HepG2 (cell line): ENCODE results near the gene MFAP1. TPM values are rescaled to one million over a fixed set of nuclear protein-coding genes. Genes with fewer than 3 reads are reported as not detected.

Source experiments
- ATAC-seq: fragments of 200-7000 bp; cut with Tn5 transposase; 3 replicates; pipeline ENCODE4 v1.9.1; 2020; ENCODE audit warnings: mild to moderate bottlenecking, moderate library complexity
- BruUV-seq: library from RNA; stranded (reverse); fragments of 400-500 nt; replicated peaks from 2 replicates; lab custom pipeline; 2021; lab: Mats Ljungman, UMichigan
- CTCF ChIA-PET: fragments of 300-600 bp; formaldehyde crosslinking; extraction: SDS; loops from one replicate; lab custom pipeline; 2021; ENCODE audit warnings: low total read pairs, inconsistent platforms, low intra/inter-chr PET ratio; lab: Yijun Ruan, JAX
- POLR2A ChIA-PET: fragments of 350-600 bp; sonication (Branson Sonifier 250); formaldehyde crosslinking; loops from one replicate; lab custom pipeline; 2020; ENCODE audit warnings: antibody characterized with exemption, inconsistent platforms; lab: Yijun Ruan, JAX
- DNase-seq: peaks from one replicate; pipeline ENCODE4 v3.0.0-alpha.2; 2015; ENCODE audit warnings: low spot score
- FAIRE-seq: peaks from 3 replicates; lab custom pipeline; 2011; peaks lifted over from hg19 to GRCh38; lab: Jason Lieb, UNC
- H2AFZ ChIP-seq: one replicate; pipeline ENCODE4 v1.6.1; 2011; ENCODE audit warnings: low read length, inconsistent platforms
- H3K27ac ChIP-seq: fragments of 300-600 bp; 3 replicates; pipeline ENCODE4 v1.8.0; 2011; ENCODE audit warnings: mixed run types, mild to moderate bottlenecking, mixed read lengths, low read length, inconsistent platforms; ENCODE audit not compliant: insufficient read depth; ENCODE audit errors: extremely low read length
- H3K27me3 ChIP-seq, 2 experiments: fragments of 200-600 bp in 1 of 2; 2 replicates in 1 of 2; 3 replicates in 1 of 2; pipeline versions ENCODE4 v1.6.0 to v1.8.0; 2011; ENCODE audit warnings: low read length in 2 of 2, mild to moderate bottlenecking in 2 of 2, moderate library complexity in 2 of 2, inconsistent platforms in 1 of 2; ENCODE audit not compliant: insufficient read depth in 2 of 2, control insufficient read depth in 1 of 2
- H3K36me3 ChIP-seq, 2 experiments: fragments of 200-600 bp in 1 of 2; replicated peaks in 1 of 2; 2 replicates in 1 of 2; 3 replicates in 1 of 2; pipeline versions ENCODE4 v1.5.1 to v1.8.0; 2011; ENCODE audit warnings: low read length in 2 of 2, inconsistent platforms in 1 of 2; ENCODE audit not compliant: insufficient read depth in 2 of 2, control insufficient read depth in 1 of 2
- H3K4me1 ChIP-seq: 2 replicates; pipeline ENCODE4 v1.5.1; 2012; ENCODE audit warnings: low read length, inconsistent platforms; ENCODE audit not compliant: insufficient read depth
- H3K4me2 ChIP-seq: 2 replicates; pipeline ENCODE4 v1.6.0; 2011; ENCODE audit warnings: low read depth, low read length, inconsistent platforms
- H3K4me3 ChIP-seq, 3 experiments: fragments of 200-600 bp in 1 of 3; sonication (generic), shearing (Covaris generic) in 1 of 3; replicated peaks in 1 of 3; 2 replicates each; pipeline ENCODE4 v1.5.1; 2011 to 2016; ENCODE audit warnings: low read length in 3 of 3, inconsistent platforms in 2 of 3, low read depth in 2 of 3, mild to moderate bottlenecking in 2 of 3, control low read depth in 1 of 3, mixed read lengths in 1 of 3; ENCODE audit not compliant: insufficient read depth in 1 of 3
- H3K79me2 ChIP-seq: one replicate; pipeline ENCODE4 v1.6.1; 2011; ENCODE audit warnings: low read length, inconsistent platforms; ENCODE audit not compliant: insufficient read depth
- H3K9ac ChIP-seq: 2 replicates; pipeline ENCODE4 v1.6.0; 2011; ENCODE audit warnings: mild to moderate bottlenecking, low read depth, low read length, inconsistent platforms; ENCODE audit not compliant: insufficient read depth
- H3K9me3 ChIP-seq: 2 replicates; pipeline ENCODE4 v1.5.1; 2012; ENCODE audit warnings: mild to moderate bottlenecking, low read length
- H4K20me1 ChIP-seq: 2 replicates; pipeline ENCODE4 v1.6.0; 2011; ENCODE audit warnings: inconsistent platforms, mild to moderate bottlenecking, low read length, moderate library complexity; ENCODE audit not compliant: insufficient read depth
- FOXA1 ChIP-seq, 2 experiments: fragments of 450-650 bp in 1 of 2; sonication (generic) in 1 of 2; formaldehyde crosslinking in 1 of 2; IDR thresholded peaks; 2 replicates each; pipeline versions ENCODE4 v1.4.0 to v1.6.1; 2016 to 2020; ENCODE audit warnings: missing genetic modification reagents in 1 of 2
- FOXJ3 ChIP-seq: sonication (generic); formaldehyde crosslinking; IDR thresholded peaks from 2 replicates; pipeline ENCODE4 v1.4.0; 2020; ENCODE audit warnings: missing genetic modification reagents, mild to moderate bottlenecking, borderline replicate concordance
- FOXK1 ChIP-seq: sonication (generic); formaldehyde crosslinking; IDR thresholded peaks from 2 replicates; pipeline ENCODE4 v1.4.0; 2020; ENCODE audit warnings: low read depth, missing genetic modification reagents, borderline replicate concordance
- HOXA9 ChIP-seq: sonication (generic); formaldehyde crosslinking; IDR thresholded peaks from 2 replicates; pipeline ENCODE4 v1.8.1; 2022; ENCODE audit warnings: missing genetic modification reagents, mild to moderate bottlenecking, moderate library complexity, borderline replicate concordance
- LCORL ChIP-seq, 2 experiments: fragments of 450-650 bp in 1 of 2; sonication (generic) in 1 of 2; formaldehyde crosslinking in 1 of 2; IDR thresholded peaks; 2 replicates each; pipeline versions ENCODE4 v1.5.0 to v1.6.1; 2017 to 2020; ENCODE audit warnings: antibody characterized with exemption in 1 of 2, missing genetic modification reagents in 1 of 2
- RAD21 ChIP-seq: fragments of 450-650 bp; formaldehyde crosslinking; IDR thresholded peaks from 2 replicates; pipeline ENCODE4 v1.5.0; 2020; ENCODE audit warnings: mild to moderate bottlenecking
- RBM22 ChIP-seq: fragments of 200-400 bp; formaldehyde crosslinking; optimal IDR thresholded peaks from 2 replicates; pipeline ENCODE3; 2017; ENCODE audit warnings: mild to moderate bottlenecking, low read length, moderate library complexity
- TEAD3 ChIP-seq: optimal IDR thresholded peaks from 2 replicates; pipeline ENCODE3; 2016; ENCODE audit warnings: borderline replicate concordance
- WGBS: methylation state at CpG from one replicate; pipeline ENCODE4 v1.1.6; 2017; ENCODE audit warnings: low lambda C conversion rate; 5-methylcytosine and 5-hydroxymethylcytosine counted together
- in situ Hi-C: cut with HindIII; loops from 2 replicates; pipeline ENCODE4 v1.10.0; 2017; ENCODE audit warnings: low pct_unique_long_range_greater_than_20kb; ENCODE audit not compliant: extremely low pct_ligation_motif_present
- intact Hi-C: fragments of 100-400 bp; cut with micrococcal nuclease; formaldehyde crosslinking; loops from one replicate; pipeline ENCODE4 v1.10.0; 2022; ENCODE audit not compliant: unreplicated experiment
- polyA plus RNA-seq, 8 experiments: library from polyadenylated mRNA; depleted of rRNA in 3 of 8; stranded (reverse) in 7 of 8; unstranded in 1 of 8; fragments of >200 nt; fragmentation: Illumina TruSeq in 4 of 8; extraction: Trizol in 4 of 8; gene quantifications; 2 replicates each; pipeline versions ENCODE4 v1.2.1 to v1.2.3, GENCODE V29; 2011 to 2016; ENCODE audit warnings: low read depth in 4 of 8, missing spikeins in 1 of 8, mixed read lengths in 1 of 8; ENCODE audit not compliant: insufficient read depth in 1 of 8
- total RNA-seq, 5 experiments: library from RNA; depleted of rRNA; stranded (reverse); fragments of >200 nt; fragmentation: Illumina TruSeq; extraction: Trizol; gene quantifications; 2 replicates each; pipeline ENCODE4 v1.2.3, GENCODE V29; 2016; ENCODE audit warnings: low read depth in 1 of 5

Gene MFAP1
- total and polyA plus RNA-seq, 2 of the 13 experiments (the other 11 are each of a cell fraction or from before 2014, with no cell fraction given) = 11.8 to 39.5 TPM

GRCh38 chr15:43769584-43770228 is 54.8 kb downstream of the MFAP1 start (continued):
- 0 out of 2 replicates have a peak, but pooled peaks have one; percentile 40 for TF ChIP-seq FOXK1 (CRISPR knock-in tag)
- TF ChIP-seq RAD21 (CRISPR knock-in tag) = peak; percentile 21; the same call in 1 of the 2 replicates
- TF ChIP-seq FOXJ3 (CRISPR knock-in tag) = 0 out of 2 replicates have a peak, but pooled peaks have one; percentile 22
- no peak for TF ChIP-seq FOXA1 (IDR thresholded peaks at IDR 0.05)
- peak; percentile 77 for TF ChIP-seq FOXA1 (CRISPR knock-in tag; IDR thresholded peaks at IDR 0.05)
- peak; percentile 22 for TF ChIP-seq TEAD3 (CRISPR knock-in tag)
- no peak for TF ChIP-seq LCORL (IDR thresholded peaks at IDR 0.05)
- 0 out of 2 replicates have a peak, but pooled peaks have one; percentile 18 for TF ChIP-seq LCORL (CRISPR knock-in tag; IDR thresholded peaks at IDR 0.05)

GRCh38 chr15:43763819-43764446 is 60.6 kb downstream of the MFAP1 start:
- intact Hi-C loops = no loop called here
- BruUV-seq = no TSS peak
- TF ChIP-seq RBM22 (peak; percentile 25), HOXA9 (CRISPR knock-in tag) (no peak)
- Histone ChIP-seq H3K79me2 (peaks cover 1% of the 10 kb centered on the region), H3K36me3 (peaks cover 14 to 79% of the 10 kb centered on the region in 2 experiments; a peak in 4 of 5 replicates), H3K27me3 (no peaks in the 10 kb centered on the region), H2AFZ (no peak overlapping the region), H3K4me1 (no peaks in the 10 kb centered on the region), H3K9me3 (no peaks in the 10 kb centered on the region), H3K27ac (no peak overlapping the region), H3K9ac (no peak overlapping the region), H3K4me3 (no peak overlapping the region), H4K20me1 (0 out of 2 replicates have a peak, but pooled peaks cover 2% of the 10 kb centered on the region), H3K4me2 (no peak overlapping the region)
- ATAC-seq (no peak), FAIRE-seq (no peak), DNase-seq (no peak)
- 95% methylated on average over 2 of the region's 2 CpGs for WGBS
- ChIA-PET POLR2A (no interaction called here), CTCF (no interaction called here)
- in situ Hi-C loops = loop anchor here (25.0 kb wide), 1 partner anchor 327 kb away; no protein-coding TSS in a partner anchor
